BJ (cell line): ENCODE data around the gene RBM47. TPM values are rescaled to one million over a fixed set of nuclear protein-coding genes. Genes with fewer than 3 reads are reported as not detected.
"Not testable (repeated sequence)": the region's sequence is repeated elsewhere in the genome, so short reads cannot be mapped to it uniquely, and the experiment has no call there.

Source experiments
- CTCF ChIA-PET: fragments of 350-600 bp; formaldehyde crosslinking; extraction: SDS; loops from one replicate; lab custom pipeline; 2021; ENCODE audit warnings: antibody characterized with exemption, inconsistent platforms; lab: Yijun Ruan, JAX
- POLR2A ChIA-PET: fragments of 300-600 bp; sonication (Branson Sonifier 250); formaldehyde crosslinking; extraction: SDS; loops from one replicate; lab custom pipeline; 2021; ENCODE audit warnings: antibody characterized with exemption; lab: Charles Lee
- DNase-seq: peaks from one replicate; pipeline ENCODE4 v3.0.0-alpha.2; 2011; ENCODE audit warnings: low read depth
- H3K27me3 ChIP-seq: 2 replicates; pipeline ENCODE4 v1.6.0; 2011; ENCODE audit warnings: low read length; ENCODE audit not compliant: control insufficient read depth, insufficient read depth
- H3K36me3 ChIP-seq: 2 replicates; pipeline ENCODE4 v1.5.1; 2011; ENCODE audit warnings: low read length; ENCODE audit not compliant: control insufficient read depth, insufficient read depth
- H3K4me3 ChIP-seq: 2 replicates; pipeline ENCODE4 v1.5.1; 2011; ENCODE audit warnings: low read depth, mild to moderate bottlenecking, control low read depth, low read length
- polyA plus RNA-seq: library from polyadenylated mRNA; depleted of rRNA; stranded (reverse); fragments of >200 nt; gene quantifications from 2 replicates; pipeline ENCODE4 v1.2.3, GENCODE V29; 2011
- TF ChIP-seq, protein P1 (sequence below): IDR thresholded peaks from 2 replicates; pipeline ENCODE4 v1.5.1; 2011; ENCODE audit warnings: low read depth, mild to moderate bottlenecking, control low read depth, inconsistent platforms, low read length, moderate library complexity; ENCODE audit not compliant: insufficient read depth

RBM47 gene
- polyA plus RNA-seq, 1 experiment: 0.52 TPM

- TF ChIP-seq, protein P1, sequence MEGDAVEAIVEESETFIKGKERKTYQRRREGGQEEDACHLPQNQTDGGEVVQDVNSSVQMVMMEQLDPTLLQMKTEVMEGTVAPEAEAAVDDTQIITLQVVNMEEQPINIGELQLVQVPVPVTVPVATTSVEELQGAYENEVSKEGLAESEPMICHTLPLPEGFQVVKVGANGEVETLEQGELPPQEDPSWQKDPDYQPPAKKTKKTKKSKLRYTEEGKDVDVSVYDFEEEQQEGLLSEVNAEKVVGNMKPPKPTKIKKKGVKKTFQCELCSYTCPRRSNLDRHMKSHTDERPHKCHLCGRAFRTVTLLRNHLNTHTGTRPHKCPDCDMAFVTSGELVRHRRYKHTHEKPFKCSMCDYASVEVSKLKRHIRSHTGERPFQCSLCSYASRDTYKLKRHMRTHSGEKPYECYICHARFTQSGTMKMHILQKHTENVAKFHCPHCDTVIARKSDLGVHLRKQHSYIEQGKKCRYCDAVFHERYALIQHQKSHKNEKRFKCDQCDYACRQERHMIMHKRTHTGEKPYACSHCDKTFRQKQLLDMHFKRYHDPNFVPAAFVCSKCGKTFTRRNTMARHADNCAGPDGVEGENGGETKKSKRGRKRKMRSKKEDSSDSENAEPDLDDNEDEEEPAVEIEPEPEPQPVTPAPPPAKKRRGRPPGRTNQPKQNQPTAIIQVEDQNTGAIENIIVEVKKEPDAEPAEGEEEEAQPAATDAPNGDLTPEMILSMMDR: no peak
- H3K27me3 ChIP-seq: no peaks in the 10 kb centered on the region
- ChIA-PET CTCF (interaction anchor here (1.5 to 2.6 kb wide), 3 partner anchors 11 to 344 kb away, joined by 3 to 10 read pairs (median 3); no protein-coding TSS in a partner anchor), POLR2A (no interaction called here)
- no peak for DNase-seq
- no peaks in the 10 kb centered on the region for H3K36me3 ChIP-seq
- no peak overlapping the region for H3K4me3 ChIP-seq
Observed at GRCh38 chr4:40564815-40565483, 64.7 kb downstream of the RBM47 start.

DNA sequence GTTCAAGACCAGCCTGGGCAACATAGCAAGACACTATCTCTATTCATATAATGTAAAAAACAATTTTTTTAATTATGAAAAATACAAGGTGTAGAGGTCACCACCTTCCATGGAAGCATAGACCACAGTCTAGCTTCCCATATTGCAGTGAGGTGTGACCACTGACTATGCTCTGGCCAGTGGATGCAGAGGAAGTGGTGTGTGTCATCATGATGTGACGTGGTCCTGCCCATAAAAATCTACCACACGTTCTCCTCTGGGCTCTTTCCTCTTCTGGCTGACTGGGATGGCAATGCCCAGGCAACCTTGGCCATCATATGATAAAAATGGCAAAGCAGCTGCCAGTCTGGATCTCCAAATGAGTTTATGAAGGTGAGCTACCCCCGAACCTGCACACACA, 65.7 kb downstream of the RBM47 start:
- Histone ChIP-seq H3K4me3 (no peak overlapping the region), H3K27me3 (no peaks in the 10 kb centered on the region), H3K36me3 (no peaks in the 10 kb centered on the region)
- POLR2A ChIA-PET: no interaction called here
- CTCF ChIA-PET: interaction anchor here (1.0 to 2.6 kb wide), 6 partner anchors 10 to 344 kb away, joined by 3 to 10 read pairs (median 3); no protein-coding TSS in a partner anchor
- TF ChIP-seq, protein P1: no peak
- DNase-seq: no peak

- ChIA-PET CTCF (interaction anchor here (1.0 to 2.6 kb wide), 5 partner anchors 9 to 345 kb away, joined by 3 to 10 read pairs (median 3); no protein-coding TSS in a partner anchor), POLR2A (no interaction called here)
- TF ChIP-seq, protein P1: no peak
- Histone ChIP-seq H3K27me3 (no peaks in the 10 kb centered on the region), H3K4me3 (no peak overlapping the region), H3K36me3 (no peaks in the 10 kb centered on the region)
- no peak for DNase-seq
Observed at GRCh38 chr4:40563401-40563800, 66.3 kb downstream of the RBM47 start.

DNA sequence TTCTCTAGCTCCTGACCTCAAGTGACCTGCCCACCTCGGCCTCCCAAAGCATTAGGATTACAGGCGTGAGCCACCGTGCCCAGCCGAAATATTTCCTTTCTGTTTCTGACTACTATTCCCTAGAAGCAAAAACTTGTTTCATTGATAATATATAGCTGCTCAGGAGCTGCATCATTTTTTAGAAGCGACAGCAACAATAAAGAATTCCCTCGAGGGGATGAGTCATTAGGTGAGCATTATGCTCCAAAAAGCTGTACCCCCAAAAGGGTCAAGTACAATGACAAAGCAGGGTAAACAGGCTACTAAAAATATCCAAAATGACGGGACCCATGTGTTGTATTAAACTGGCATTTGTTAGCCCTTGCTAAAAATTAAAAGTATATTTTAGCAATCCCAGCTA, 67.0 kb downstream of the RBM47 start:
- TF ChIP-seq, protein P1: no peak
- ChIA-PET CTCF (interaction anchor here (0.6 to 2.6 kb wide), 3 partner anchors 9 to 237 kb away, joined by 4 to 10 read pairs (median 4); no protein-coding TSS in a partner anchor), POLR2A (no interaction called here)
- Histone ChIP-seq H3K36me3 (no peaks in the 10 kb centered on the region), H3K4me3 (no peak overlapping the region), H3K27me3 (no peaks in the 10 kb centered on the region)
- no peak for DNase-seq

GRCh38 chr4:40562208-40562607, 67.5 kb downstream of the RBM47 start:
- H3K4me3 ChIP-seq: no peak overlapping the region
- ChIA-PET CTCF (interaction anchor here (0.6 to 2.6 kb wide), 2 partner anchors 8 to 236 kb away, joined by 4 to 10 read pairs; no protein-coding TSS in a partner anchor), POLR2A (no interaction called here)

GRCh38 chr4:40561543-40562177, 68.0 kb downstream of the RBM47 start:
- POLR2A ChIA-PET, H3K36me3 ChIP-seq, CTCF ChIA-PET: not testable (repeated sequence)

More at GRCh38 chr4:40562208-40562607, 67.5 kb downstream of the RBM47 start:
- no peaks in the 10 kb centered on the region for H3K27me3 ChIP-seq
- DNase-seq: no peak
- TF ChIP-seq, protein P1: no peak
- no peaks in the 10 kb centered on the region for H3K36me3 ChIP-seq

More at GRCh38 chr4:40561543-40562177, 68.0 kb downstream of the RBM47 start:
- DNase-seq, H3K27me3 ChIP-seq, H3K4me3 ChIP-seq: not testable (repeated sequence)
